CD4-positive, alpha-beta T cell treated with Interferon gamma for 1 hour (primary cell): Measurements from ENCODE around the gene FFAR3.
A peak's percentile ranks its signal among the peaks of the same experiment; 100 is the strongest.

ENCODE experiments used
- DNase-seq: peaks from one replicate; pipeline ENCODE4 v3.0.0-alpha.2; 2020

Gene FFAR3

GRCh38 chr19:35331551-35332214 lies 26.6 kb upstream of the FFAR3 start:
- DNase-seq = no peak

- DNase-seq = no peak
Measured at GRCh38 chr19:35332817-35333216, 25.4 kb upstream of the FFAR3 start.

GRCh38 chr19:35334144-35334753 lies 24.0 kb upstream of the FFAR3 start:
- no peak for DNase-seq

- no peak for DNase-seq
Measured at GRCh38 chr19:35336166-35336955, 21.9 kb upstream of the FFAR3 start.

- no peak for DNase-seq
Measured at GRCh38 chr19:35337097-35337983, 20.9 kb upstream of the FFAR3 start.

GRCh38 chr19:35337984-35338296 lies 20.3 kb upstream of the FFAR3 start:
- DNase-seq = no peak

- DNase-seq = no peak
Measured at GRCh38 chr19:35340431-35340830, 17.8 kb upstream of the FFAR3 start.

- no peak for DNase-seq
Measured at GRCh38 chr19:35341006-35341405, 17.3 kb upstream of the FFAR3 start.

- no peak for DNase-seq
Measured at GRCh38 chr19:35341565-35342225, 16.6 kb upstream of the FFAR3 start.

GRCh38 chr19:35342430-35342829 lies 15.8 kb upstream of the FFAR3 start:
- no peak for DNase-seq

GRCh38 chr19:35344511-35345031 lies 13.7 kb upstream of the FFAR3 start:
- no peak for DNase-seq

GRCh38 chr19:35345671-35346111 lies 12.6 kb upstream of the FFAR3 start:
- DNase-seq = no peak

GRCh38 chr19:35346193-35347052 lies 11.8 kb upstream of the FFAR3 start:
- DNase-seq = peak; percentile 82

- peak; percentile 69 for DNase-seq
Measured at GRCh38 chr19:35347171-35347929, 10.9 kb upstream of the FFAR3 start, which contains the start of gene FFAR1. Gene FFAR1 (plus strand): TSS chr19:35347902. CDS start chr19:35351552, 3,650 bp downstream.

GRCh38 chr19:35347930-35348298 lies 10.3 kb upstream of the FFAR3 start:
- no peak for DNase-seq

- DNase-seq = no peak
Measured at GRCh38 chr19:35348911-35349611, 9.2 kb upstream of the FFAR3 start.

- DNase-seq = no peak
Measured at GRCh38 chr19:35349614-35350521, 8.4 kb upstream of the FFAR3 start.

GRCh38 chr19:35350591-35350990 lies 7.7 kb upstream of the FFAR3 start:
- no peak for DNase-seq
